Natural killer cell (primary cell): ENCODE measurements around the gene CUEDC1. TPM values are rescaled to one million over a fixed set of nuclear protein-coding genes. Genes with fewer than 3 reads are reported as not detected.

ENCODE experiments used
- ATAC-seq, 3 donors: fragments of 150-1000 bp in 2 of 3; fragments of 200-7000 bp in 1 of 3; cut with Tn5 transposase; 1 replicate in 1 of 3; 2 replicates in 2 of 3; pipeline ENCODE4 v1.10.0; 2021; ENCODE audit warnings: mild to moderate bottlenecking in 2 of 3, moderate library complexity in 2 of 3
- DNase-seq, 2 donors: peaks; one replicate each; pipeline versions ENCODE4 v3.0.0 to v3.0.0-alpha.2; 2013 to 2021; ENCODE audit warnings: mixed read lengths in 1 of 2
- H3K27ac ChIP-seq: one replicate; pipeline ENCODE4 v1.5.1; 2013; ENCODE audit warnings: mild to moderate bottlenecking, low read length
- H3K27me3 ChIP-seq: one replicate; pipeline ENCODE4 v1.6.1; 2013; ENCODE audit warnings: low read length; ENCODE audit not compliant: control insufficient read depth, insufficient read depth
- H3K36me3 ChIP-seq: one replicate; pipeline ENCODE4 v1.6.1; 2013; ENCODE audit warnings: low read length; ENCODE audit not compliant: control insufficient read depth, insufficient read depth
- H3K4me1 ChIP-seq: one replicate; pipeline ENCODE4 v1.6.1; 2013; ENCODE audit warnings: low read length; ENCODE audit not compliant: control insufficient read depth, insufficient read depth
- H3K4me3 ChIP-seq: one replicate; pipeline ENCODE4 v1.5.1; 2013; ENCODE audit warnings: low read length
- H3K9me3 ChIP-seq: one replicate; pipeline ENCODE4 v1.6.1; 2013; ENCODE audit warnings: low read length; ENCODE audit not compliant: control insufficient read depth, insufficient read depth
- H3K27ac Mint-ChIP-seq, 2 donors: one replicate each; pipeline ENCODE4 v1.8.0; 2022; ENCODE audit warnings: mild to moderate bottlenecking in 2 of 2, mixed read lengths in 2 of 2, moderate library complexity in 1 of 2
- H3K27me3 Mint-ChIP-seq, 2 donors: one replicate each; pipeline ENCODE4 v1.8.0; 2022; ENCODE audit warnings: low read depth in 2 of 2, mixed read lengths in 2 of 2
- H3K36me3 Mint-ChIP-seq: one replicate; pipeline ENCODE4 v1.8.0; 2022; ENCODE audit warnings: mixed read lengths
- H3K4me1 Mint-ChIP-seq, 2 donors: one replicate each; pipeline ENCODE4 v1.8.0; 2022; ENCODE audit warnings: mixed read lengths in 2 of 2
- H3K4me3 Mint-ChIP-seq: one replicate; pipeline ENCODE4 v1.8.0; 2022; ENCODE audit warnings: mild to moderate bottlenecking, moderate library complexity, mixed read lengths
- H3K9me3 Mint-ChIP-seq, 2 donors: one replicate each; pipeline ENCODE4 v1.8.0; 2022; ENCODE audit warnings: mixed read lengths in 2 of 2
- CTCF ChIP-seq: fragments of 200-600 bp; IDR thresholded peaks from one replicate; pipeline ENCODE4 v1.8.0; 2022; ENCODE audit warnings: antibody characterized with exemption
- WGBS: methylation state at CpG from one replicate; pipeline ENCODE4 v1.1.7; 2013; ENCODE audit warnings: missing lambda C conversion rate; ENCODE audit not compliant: insufficient coverage; 5-methylcytosine and 5-hydroxymethylcytosine counted together
- intact Hi-C: fragments of 100-400 bp; cut with micrococcal nuclease; formaldehyde crosslinking; loops from one replicate; pipeline ENCODE4 v1.14.2; 2022
- total RNA-seq, 4 donors: library from RNA; stranded (reverse); fragments of 120-200 nt in 1 of 4; gene quantifications; one replicate each; pipeline versions ENCODE4 v1.2.3 to v1.2.4, GENCODE V29; 2013 to 2022

CUEDC1 gene
- total RNA-seq, 3 donors from 2014 or later (not counting 1 experiment from before 2014, with no cell fraction given) = 1.5 to 3.7 (median 2.6) TPM

DNA sequence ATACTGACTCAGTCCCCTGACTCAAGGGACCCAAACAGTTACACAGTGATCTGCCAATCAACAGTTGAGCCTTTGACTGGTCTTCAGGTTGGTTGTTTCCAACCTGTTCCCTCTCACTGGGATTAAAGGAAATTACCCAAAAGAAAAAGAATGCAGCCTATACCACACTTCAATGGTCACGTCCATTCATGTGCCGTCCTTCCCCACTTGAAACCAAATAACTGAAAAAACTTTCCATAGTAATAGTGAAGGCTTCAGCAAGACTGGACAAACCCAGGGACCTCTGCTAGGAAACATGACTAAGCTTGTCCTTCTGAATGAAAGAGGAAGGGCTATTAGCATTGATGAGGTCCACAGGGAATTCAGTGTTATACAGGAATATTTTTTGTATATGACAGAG is 135.9 kb downstream of the CUEDC1 start:
- no peaks in the 10 kb centered on the region for H3K9me3 Mint-ChIP-seq
- 80% methylated on average over 2 of the region's 2 CpGs for WGBS
- no peak for ATAC-seq
- H3K27ac ChIP-seq = no peak overlapping the region
- intact Hi-C loops = no loop called here
- no peaks in the 10 kb centered on the region for H3K4me1 Mint-ChIP-seq
- peaks cover 3% of the 10 kb centered on the region for H3K27me3 ChIP-seq
- no peak overlapping the region for H3K4me3 ChIP-seq
- no peaks in the 10 kb centered on the region for H3K36me3 Mint-ChIP-seq
- no peak overlapping the region for H3K4me3 Mint-ChIP-seq
- no peaks in the 10 kb centered on the region for H3K36me3 ChIP-seq
- H3K9me3 ChIP-seq = no peaks in the 10 kb centered on the region
- peaks cover 10 to 37% of the 10 kb centered on the region in 2 donors for H3K27me3 Mint-ChIP-seq
- H3K27ac Mint-ChIP-seq = no peak overlapping the region
- no peaks in the 10 kb centered on the region for H3K4me1 ChIP-seq
- no peak for DNase-seq
- TF ChIP-seq CTCF = no peak

DNA sequence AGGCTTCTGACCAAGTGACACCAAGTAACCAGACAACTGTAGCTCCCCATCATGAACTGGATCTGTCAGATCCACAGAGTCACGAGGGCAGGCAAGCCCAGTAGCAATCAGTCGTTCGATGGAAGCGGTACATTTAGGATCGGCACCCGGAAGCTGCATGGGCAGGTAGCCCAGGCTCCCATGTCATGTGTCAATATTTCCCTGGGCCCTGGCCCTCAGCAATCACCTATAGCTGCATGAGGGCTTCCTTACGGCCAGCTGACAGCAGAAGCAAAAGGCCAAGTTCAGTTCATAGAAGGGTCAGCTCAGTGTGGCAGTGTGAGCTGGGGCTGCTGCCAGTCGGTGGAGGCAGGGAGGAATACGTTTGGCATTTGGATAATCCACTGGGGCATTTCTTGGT is 137.1 kb downstream of the CUEDC1 start:
- Histone ChIP-seq H3K27me3 (peaks cover 3% of the 10 kb centered on the region), H3K36me3 (no peaks in the 10 kb centered on the region), H3K4me3 (no peak overlapping the region), H3K27ac (no peak overlapping the region), H3K9me3 (no peaks in the 10 kb centered on the region), H3K4me1 (no peaks in the 10 kb centered on the region)
- H3K27ac Mint-ChIP-seq = no peak overlapping the region
- intact Hi-C loops = no loop called here
- no peak for TF ChIP-seq CTCF
- DNase-seq = no peak
- no peak for ATAC-seq
- H3K27me3 Mint-ChIP-seq = peaks cover 10 to 38% of the 10 kb centered on the region in 2 donors
- H3K4me3 Mint-ChIP-seq = no peak overlapping the region
- H3K9me3 Mint-ChIP-seq = no peaks in the 10 kb centered on the region
- WGBS = 89% methylated on average over 9 of the region's 9 CpGs
- H3K4me1 Mint-ChIP-seq = no peaks in the 10 kb centered on the region
- no peaks in the 10 kb centered on the region for H3K36me3 Mint-ChIP-seq

DNA sequence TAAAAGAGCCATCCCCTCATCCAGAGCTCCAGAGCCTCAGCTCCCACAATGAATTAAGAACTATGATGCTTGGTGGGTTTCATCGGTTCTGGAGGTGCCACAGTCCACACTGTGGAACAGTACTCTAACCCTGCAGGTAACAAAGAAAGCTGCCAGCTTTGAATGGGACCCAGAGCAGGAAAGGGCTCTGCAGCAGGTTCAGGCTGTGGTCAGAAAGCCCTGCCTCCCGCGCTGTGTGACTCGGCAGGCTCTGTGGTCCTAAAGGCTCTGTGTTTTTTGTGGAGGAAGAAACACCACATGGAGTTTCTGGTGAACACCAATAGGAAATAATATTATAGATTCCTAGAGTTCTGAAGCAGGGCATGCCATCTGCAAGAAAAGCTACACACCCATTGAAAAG is 137.9 kb downstream of the CUEDC1 start:
- no peak for TF ChIP-seq CTCF
- H3K27ac ChIP-seq = no peak overlapping the region
- no peaks in the 10 kb centered on the region for H3K4me1 ChIP-seq
- peaks cover 3% of the 10 kb centered on the region for H3K27me3 ChIP-seq
- no peak for DNase-seq
- WGBS = 72% methylated on average over 4 of the region's 4 CpGs
- no peaks in the 10 kb centered on the region for H3K36me3 ChIP-seq
- intact Hi-C loops = no loop called here
- no peaks in the 10 kb centered on the region for H3K9me3 ChIP-seq
- no peaks in the 10 kb centered on the region for H3K9me3 Mint-ChIP-seq
- no peaks in the 10 kb centered on the region for H3K4me1 Mint-ChIP-seq
- no peak for ATAC-seq
- H3K27me3 Mint-ChIP-seq = peaks cover 10 to 38% of the 10 kb centered on the region in 2 donors
- no peak overlapping the region for H3K4me3 ChIP-seq
- H3K4me3 Mint-ChIP-seq = no peak overlapping the region
- H3K36me3 Mint-ChIP-seq = no peaks in the 10 kb centered on the region
- no peak overlapping the region for H3K27ac Mint-ChIP-seq

- intact Hi-C loops = no loop called here
- Histone ChIP-seq H3K4me1 (peaks cover 9% of the 10 kb centered on the region), H3K36me3 (no peaks in the 10 kb centered on the region), H3K9me3 (no peaks in the 10 kb centered on the region), H3K27me3 (peaks cover 3% of the 10 kb centered on the region), H3K4me3 (no peak overlapping the region), H3K27ac (no peak overlapping the region)
- Mint-ChIP-seq H3K27me3 (peaks cover 30 to 64% of the 10 kb centered on the region in 2 donors), H3K4me3 (no peak overlapping the region), H3K27ac (no peak overlapping the region), H3K4me1 (peaks cover 0 to 5% of the 10 kb centered on the region in 2 donors), H3K36me3 (no peaks in the 10 kb centered on the region), H3K9me3 (no peaks in the 10 kb centered on the region)
- DNase-seq (no peak), ATAC-seq (no peak)
- TF ChIP-seq CTCF = no peak
- WGBS = 100% methylated on average over 1 of the region's 1 CpG
Observed at GRCh38 chr17:57814421-57814820, 140.8 kb downstream of the CUEDC1 start.
